Measurements from ENCODE around the gene PCSK5. TPM values are rescaled to one million over a fixed set of nuclear protein-coding genes. Genes with fewer than 3 reads are reported as not detected.

PCSK5 gene
- total RNA-seq, 2 experiments from 2014 or later, result 0.76 TPM; not detected in 1

- ChIA-PET POLR2A (no interaction called here), CTCF (ENCODE audit: unreplicated experiment) (no interaction called here)
- H4K20me1 ChIP-seq (ENCODE audit: insufficient read depth, low read length), result no peaks in the 10 kb centered on the region
- no peak overlapping the region for H3K27ac ChIP-seq (ENCODE audit: low read depth, low read length, poor library complexity, severe bottlenecking)
- TF ChIP-seq EZH2phosphoT487 (IDR thresholded peaks at IDR 0.05; ENCODE audit: borderline replicate concordance, low read depth, low read length), result no peak
- TF ChIP-seq, protein P1, sequence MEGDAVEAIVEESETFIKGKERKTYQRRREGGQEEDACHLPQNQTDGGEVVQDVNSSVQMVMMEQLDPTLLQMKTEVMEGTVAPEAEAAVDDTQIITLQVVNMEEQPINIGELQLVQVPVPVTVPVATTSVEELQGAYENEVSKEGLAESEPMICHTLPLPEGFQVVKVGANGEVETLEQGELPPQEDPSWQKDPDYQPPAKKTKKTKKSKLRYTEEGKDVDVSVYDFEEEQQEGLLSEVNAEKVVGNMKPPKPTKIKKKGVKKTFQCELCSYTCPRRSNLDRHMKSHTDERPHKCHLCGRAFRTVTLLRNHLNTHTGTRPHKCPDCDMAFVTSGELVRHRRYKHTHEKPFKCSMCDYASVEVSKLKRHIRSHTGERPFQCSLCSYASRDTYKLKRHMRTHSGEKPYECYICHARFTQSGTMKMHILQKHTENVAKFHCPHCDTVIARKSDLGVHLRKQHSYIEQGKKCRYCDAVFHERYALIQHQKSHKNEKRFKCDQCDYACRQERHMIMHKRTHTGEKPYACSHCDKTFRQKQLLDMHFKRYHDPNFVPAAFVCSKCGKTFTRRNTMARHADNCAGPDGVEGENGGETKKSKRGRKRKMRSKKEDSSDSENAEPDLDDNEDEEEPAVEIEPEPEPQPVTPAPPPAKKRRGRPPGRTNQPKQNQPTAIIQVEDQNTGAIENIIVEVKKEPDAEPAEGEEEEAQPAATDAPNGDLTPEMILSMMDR (conservative IDR thresholded peaks at IDR 0.05; ENCODE audit: low read length), result no peak
- H3K4me3 ChIP-seq (ENCODE audit: low read depth, low read length, poor library complexity, severe bottlenecking), result no peak overlapping the region
- H3K4me1 ChIP-seq (ENCODE audit: insufficient read depth, low read length, poor library complexity, severe bottlenecking), result no peaks in the 10 kb centered on the region
- no peak overlapping the region for H3K4me2 ChIP-seq (ENCODE audit: low read length)
- no peaks in the 10 kb centered on the region for H3K9me3 ChIP-seq (ENCODE audit: low read length)
- H3K79me2 ChIP-seq (ENCODE audit: insufficient read depth, low read depth, low read length), result no peaks in the 10 kb centered on the region
- H3K9me2 ChIP-seq (ENCODE audit: insufficient read depth, low read length), result no peaks in the 10 kb centered on the region
- no peak for DNase-seq (ENCODE audit: low spot score)
- no TSS peak for BruUV-seq (replicated peaks)
- H2AFZ ChIP-seq (ENCODE audit: low read length), result no peak overlapping the region
- intact Hi-C loops (cut with micrococcal nuclease; ENCODE audit: unreplicated experiment), result no loop called here
- no peaks in the 10 kb centered on the region for H3K36me3 ChIP-seq (ENCODE audit: insufficient read depth, low read length)
Measured at GRCh38 chr9:76166526-76166925, 276.1 kb downstream of the PCSK5 start.

DNA sequence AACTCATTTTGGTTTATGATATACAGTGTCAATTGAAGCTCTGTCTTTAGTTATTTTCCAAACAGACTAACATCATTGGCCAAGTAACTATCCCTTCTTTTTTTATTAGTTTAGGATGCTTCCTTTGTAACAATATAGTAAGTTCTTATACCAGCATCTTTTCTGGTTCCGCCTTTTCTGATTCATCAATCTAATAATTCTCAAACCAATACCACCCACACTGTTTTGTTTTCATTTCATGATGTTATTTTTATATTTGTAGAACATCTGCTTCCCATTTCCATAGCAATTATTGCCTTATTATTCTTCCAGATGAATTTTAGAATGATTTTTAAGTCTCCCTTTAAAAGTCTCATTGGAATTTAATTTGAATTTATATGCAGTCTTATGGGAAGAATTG is 285.7 kb downstream of the PCSK5 start:
- intact Hi-C loops (cut with micrococcal nuclease; ENCODE audit: unreplicated experiment), result no loop called here
- ChIA-PET POLR2A (no interaction called here), CTCF (ENCODE audit: unreplicated experiment) (no interaction called here)
- no peak for DNase-seq (ENCODE audit: low spot score)
- no TSS peak for BruUV-seq (replicated peaks)
- TF ChIP-seq, protein P1 (conservative IDR thresholded peaks at IDR 0.05; ENCODE audit: low read length), result no peak
- H3K4me3 ChIP-seq (ENCODE audit: low read depth, low read length, poor library complexity, severe bottlenecking), result no peak overlapping the region
- H4K20me1 ChIP-seq (ENCODE audit: insufficient read depth, low read length), result no peaks in the 10 kb centered on the region
- H3K9me3 ChIP-seq (ENCODE audit: low read length), result no peaks in the 10 kb centered on the region
- H3K36me3 ChIP-seq (ENCODE audit: insufficient read depth, low read length), result no peaks in the 10 kb centered on the region
- no peak overlapping the region for H3K4me2 ChIP-seq (ENCODE audit: low read length)
- no peaks in the 10 kb centered on the region for H3K79me2 ChIP-seq (ENCODE audit: insufficient read depth, low read depth, low read length)
- H3K4me1 ChIP-seq (ENCODE audit: insufficient read depth, low read length, poor library complexity, severe bottlenecking), result no peaks in the 10 kb centered on the region
- no peaks in the 10 kb centered on the region for H3K9me2 ChIP-seq (ENCODE audit: insufficient read depth, low read length)
- H2AFZ ChIP-seq (ENCODE audit: low read length), result no peak overlapping the region
- no peak overlapping the region for H3K27ac ChIP-seq (ENCODE audit: low read depth, low read length, poor library complexity, severe bottlenecking)

DNA sequence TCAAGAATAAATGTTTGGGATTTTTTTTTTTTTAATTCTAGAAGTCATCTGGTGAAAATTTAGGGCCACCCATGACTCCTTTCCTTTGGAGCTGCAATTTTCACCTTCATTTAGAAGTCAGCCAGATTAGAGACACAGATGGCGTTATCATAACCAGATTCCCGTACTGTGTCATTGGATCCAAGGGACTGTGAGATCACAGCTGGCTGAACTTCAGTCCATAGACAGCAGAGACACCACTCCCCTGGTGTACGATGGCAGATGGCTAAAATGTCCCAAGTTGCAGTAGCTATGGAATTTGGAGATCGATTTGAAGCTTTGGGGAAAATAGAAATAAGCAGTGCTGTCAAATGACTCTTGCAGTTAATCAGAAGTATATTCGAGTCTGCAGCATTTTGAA is 287.5 kb downstream of the PCSK5 start:
- ChIA-PET POLR2A (interaction anchor here (0.6 kb wide), 1 partner anchor 889 kb away, joined by 3 read pairs; no protein-coding TSS in a partner anchor), CTCF (ENCODE audit: unreplicated experiment) (no interaction called here)
- BruUV-seq (replicated peaks), result no TSS peak
- intact Hi-C loops (cut with micrococcal nuclease; ENCODE audit: unreplicated experiment), result no loop called here
- H3K36me3 ChIP-seq (ENCODE audit: insufficient read depth, low read length), result no peaks in the 10 kb centered on the region
- no peak overlapping the region for H2AFZ ChIP-seq (ENCODE audit: low read length)
- no peak overlapping the region for H3K27ac ChIP-seq (ENCODE audit: low read depth, low read length, poor library complexity, severe bottlenecking)
- H3K4me1 ChIP-seq (ENCODE audit: insufficient read depth, low read length, poor library complexity, severe bottlenecking), result no peaks in the 10 kb centered on the region
- H3K4me2 ChIP-seq (ENCODE audit: low read length), result no peak overlapping the region
- H3K9me3 ChIP-seq (ENCODE audit: low read length), result no peaks in the 10 kb centered on the region
- TF ChIP-seq, protein P1 (conservative IDR thresholded peaks at IDR 0.05; ENCODE audit: low read length), result no peak
- TF ChIP-seq EZH2phosphoT487 (IDR thresholded peaks at IDR 0.05; ENCODE audit: borderline replicate concordance, low read depth, low read length), result no peak
- H3K9me2 ChIP-seq (ENCODE audit: insufficient read depth, low read length), result no peaks in the 10 kb centered on the region
- H3K4me3 ChIP-seq (ENCODE audit: low read depth, low read length, poor library complexity, severe bottlenecking), result no peak overlapping the region
- no peak for DNase-seq (ENCODE audit: low spot score)
- H4K20me1 ChIP-seq (ENCODE audit: insufficient read depth, low read length), result no peaks in the 10 kb centered on the region
- no peaks in the 10 kb centered on the region for H3K79me2 ChIP-seq (ENCODE audit: insufficient read depth, low read depth, low read length)

All from OCI-LY7 (cell line).